SJCRH30 (cell line): Measurements from ENCODE around the gene CETP. TPM values are rescaled to one million over a fixed set of nuclear protein-coding genes. Genes with fewer than 3 reads are reported as not detected.

ENCODE experiments used
- DNase-seq, 2 experiments: peaks; one replicate each; pipeline ENCODE4 v3.0.0-alpha.2; 2015 to 2020
- H3K27ac ChIP-seq: fragments of 250-450 bp; sonication (Bioruptor Pico); 2 replicates; pipeline ENCODE4 v1.5.1; 2020; ENCODE audit warnings: mild to moderate bottlenecking, moderate library complexity
- H3K27me3 ChIP-seq: fragments of 250-450 bp; sonication (Bioruptor Pico); 2 replicates; pipeline ENCODE4 v1.5.1; 2020; ENCODE audit warnings: mild to moderate bottlenecking, moderate library complexity
- H3K36me3 ChIP-seq: fragments of 250-450 bp; sonication (Bioruptor Pico); 2 replicates; pipeline ENCODE4 v1.5.1; 2020; ENCODE audit warnings: mild to moderate bottlenecking, moderate library complexity
- H3K4me1 ChIP-seq: fragments of 250-450 bp; sonication (Bioruptor Pico); 2 replicates; pipeline ENCODE4 v1.5.1; 2020; ENCODE audit warnings: mild to moderate bottlenecking, moderate library complexity
- H3K4me3 ChIP-seq: fragments of 250-450 bp; sonication (Bioruptor Pico); 2 replicates; pipeline ENCODE4 v1.5.1; 2020; ENCODE audit warnings: mild to moderate bottlenecking, moderate library complexity
- H3K9me3 ChIP-seq: fragments of 250-450 bp; sonication (Bioruptor Pico); replicated peaks from 2 replicates; pipeline ENCODE4 v1.5.1; 2020; ENCODE audit warnings: mild to moderate bottlenecking, moderate library complexity
- total RNA-seq: library from RNA; depleted of rRNA; stranded (reverse); fragments of >200 nt; shearing (Covaris generic); gene quantifications from 2 replicates; pipeline ENCODE4 v1.2.3, GENCODE V29; 2014; rRNA removed

Gene CETP
- total RNA-seq, 1 experiment from 2014 or later = 0.14 TPM

DNA sequence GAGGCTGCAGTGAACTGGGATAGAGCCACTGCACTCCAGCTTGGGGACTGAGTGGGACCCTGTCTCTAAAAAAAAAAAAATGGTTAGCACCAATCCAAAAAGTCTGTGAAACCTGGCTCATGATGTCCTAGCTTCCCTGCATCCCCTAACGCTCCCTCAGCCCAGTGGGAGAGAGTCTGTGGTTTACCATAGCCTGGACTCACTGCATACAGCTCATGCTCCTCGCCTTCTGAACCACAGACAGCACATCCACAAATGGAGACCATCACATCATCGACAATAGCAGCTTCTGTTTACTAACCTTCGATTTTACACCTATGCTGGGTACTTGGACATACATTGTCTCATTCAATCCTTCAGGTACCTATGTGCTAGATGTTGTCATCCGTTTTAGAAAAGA, 71.2 kb downstream of the CETP start:
- no peak overlapping the region for H3K4me3 ChIP-seq
- H3K4me1 ChIP-seq = peaks cover 17% of the 10 kb centered on the region
- DNase-seq = no peak
- H3K36me3 ChIP-seq = no peaks in the 10 kb centered on the region
- no peaks in the 10 kb centered on the region for H3K9me3 ChIP-seq
- H3K27me3 ChIP-seq = no peaks in the 10 kb centered on the region
- H3K27ac ChIP-seq = no peak overlapping the region

Other genes starting within 250 kb of the CETP start
- gene NUP93, start 231.8 kb upstream of the CETP start, total RNA-seq = 194 and 201 TPM in 2 replicates
- gene SLC12A3, start 96.7 kb upstream of the CETP start, total RNA-seq = not detected in 2 replicates
- gene HERPUD1, start 29.8 kb upstream of the CETP start, total RNA-seq = 69.5 and 103 TPM in 2 replicates
- 1.5 and 2.9 TPM in 2 replicates for gene NLRC5, start 27.6 kb downstream of the CETP start, total RNA-seq
- gene CPNE2, start 130.6 kb downstream of the CETP start, total RNA-seq = 33.1 and 39.0 TPM in 2 replicates
- 129 and 142 TPM in 2 replicates for gene PSME3IP1, start 224.1 kb downstream of the CETP start, total RNA-seq
- gene RSPRY1, start 224.4 kb downstream of the CETP start, total RNA-seq = 49.9 and 50.8 TPM in 2 replicates